Heart left ventricle (tissue), 16 donors: ENCODE results near the gene CTNNA1. TPM values are rescaled to one million over a fixed set of nuclear protein-coding genes. Genes with fewer than 3 reads are reported as not detected.
"Not testable (repeated sequence)": the region's sequence is repeated elsewhere in the genome, so short reads cannot be mapped to it uniquely, and the experiment has no call there.

ENCODE experiments used
- ATAC-seq, 4 donors: fragments of 200-7000 bp; cut with Tn5 transposase; one replicate each; pipeline ENCODE4 v1.9.1; 2020 to 2022; ENCODE audit warnings: moderate library complexity in 4 of 4, mild to moderate bottlenecking in 3 of 4, moderate number of reproducible peaks in 1 of 4
- DNase-seq, 5 donors: peaks; one replicate each; pipeline ENCODE4 v3.0.0-alpha.2; 2020
- H3K27ac ChIP-seq, 12 donors: fragments of 200-600 bp; sonication (generic) in 4 of 12; one replicate each; pipeline versions ENCODE4 v1.5.0 to v1.8.0; 2016 to 2022; ENCODE audit warnings: mild to moderate bottlenecking in 2 of 12
- H3K27me3 ChIP-seq, 9 donors: fragments of 200-600 bp; sonication (generic) in 2 of 9; one replicate each; pipeline versions ENCODE4 v1.5.1 to v1.8.0; 2016 to 2022; ENCODE audit warnings: mild to moderate bottlenecking in 3 of 9
- H3K36me3 ChIP-seq, 9 donors: fragments of 200-600 bp; sonication (generic) in 2 of 9; one replicate each; pipeline versions ENCODE4 v1.5.0 to v1.8.0; 2018 to 2022; ENCODE audit warnings: mild to moderate bottlenecking in 2 of 9
- H3K4me1 ChIP-seq, 12 donors: fragments of 200-600 bp; sonication (generic) in 4 of 12; one replicate each; pipeline versions ENCODE4 v1.5.0 to v1.8.0; 2016 to 2022; ENCODE audit warnings: mild to moderate bottlenecking in 3 of 12
- H3K4me3 ChIP-seq, 12 donors: fragments of 200-600 bp; sonication (generic) in 4 of 12; one replicate each; pipeline versions ENCODE4 v1.5.0 to v1.8.0; 2017 to 2022; ENCODE audit warnings: mild to moderate bottlenecking in 9 of 12, moderate library complexity in 4 of 12
- H3K9me3 ChIP-seq, 12 donors: fragments of 200-600 bp; sonication (generic) in 4 of 12; one replicate each; pipeline versions ENCODE4 v1.5.0 to v1.8.0; 2016 to 2022; ENCODE audit warnings: mild to moderate bottlenecking in 1 of 12
- CTCF ChIP-seq, 12 donors: fragments of 200-600 bp; sonication (generic) in 4 of 12; IDR thresholded peaks; one replicate each; pipeline versions ENCODE4 v1.5.0 to v1.8.0; 2018 to 2022; ENCODE audit warnings: antibody characterized with exemption in 12 of 12, mild to moderate bottlenecking in 5 of 12
- POLR2A ChIP-seq, 2 donors: fragments of 450-650 bp; IDR thresholded peaks; one replicate each; pipeline ENCODE4 v1.6.1; 2017; ENCODE audit warnings: antibody characterized with exemption in 2 of 2, mild to moderate bottlenecking in 2 of 2, moderate library complexity in 2 of 2
- WGBS, 4 donors: extraction: QIAGEN DNeasy Blood & Tissue Kit in 2 of 4; methylation state at CpG; one replicate each; pipeline versions ENCODE4 v1.1.5 to v1.1.7; 2013 to 2018; 5-methylcytosine and 5-hydroxymethylcytosine counted together
- intact Hi-C, 10 donors: fragments of 100-400 bp; cut with DNase I; formaldehyde crosslinking; loops; one replicate each; pipeline versions ENCODE4 v1.11.1 to v1.14.2; 2022
- polyA plus RNA-seq, 2 donors: library from polyadenylated mRNA; stranded (reverse); fragments of 200-250 nt; gene quantifications; one replicate each; pipeline ENCODE4 v1.2.3, GENCODE V29; 2013
- total RNA-seq, 9 donors: library from RNA; depleted of rRNA in 2 of 9; stranded (reverse); fragments of >200 nt in 2 of 9; fragmentation: NEBNext Ultra II Directional in 3 of 9; extraction: Animal tissue kit (Norgen Biotek cat#: 25700) in 3 of 9; gene quantifications; one replicate each; pipeline versions ENCODE4 v1.1.0 to v1.2.4, GENCODE V29; 2016 to 2023
- donor health status: ischemic (EF 13 %, LVEDD 7.1; RV severe dilation, severe dysfunction).
- donor health status: healthy with polysubstance abuse.
- donor health status: DM: no; HTN: yes; CAD: no.
- donor health status: DM: no; HTN: no; CAD: no.
- donor health status: ischemic (EF 25% LVEDD 6.9; RV normal size, moderate dysfunction).
- donor health status: ischemic (EF 25% LVEDD 5.7; RV mildly dilated, moderate dysfunction).
- donor health status: healthy.
- donor health status: DM: yes; HTN: yes; CAD: no.
- donor health status: ischemic (EF 35%, LVEDD 5.7; RV mildly dilated, moderate dysfunction).
- donor health status: nonischemic (EF 11% LVEDD 7.7; RV severe dilation, severe dysfunction).
- donor health status: DM: yes; HTN: yes; CAD: no.
- donor health status: PGD.
- donor health status: ischemic (EF 29% LVEDD 5.4; RV normal size, mild dysfunction).
- donor health status: nonischemic (EF 23%, LVEDD 6.1; RV moderate dilation, normal function).

CTNNA1 gene
- total and polyA plus RNA-seq, 11 donors: 140 to 460 (median 399) TPM

- Histone ChIP-seq H3K27me3 (no peaks in the 10 kb centered on the region), H3K4me3 (no peak overlapping the region), H3K27ac (no peak overlapping the region), H3K9me3 (peaks cover 0 to 10% (median 0%) of the 10 kb centered on the region in 12 donors), H3K36me3 (peaks cover 0 to 29% (median 13%) of the 10 kb centered on the region in 9 donors), H3K4me1 (peaks cover 0 to 74% (median 57%) of the 10 kb centered on the region in 12 donors)
- intact Hi-C loops: no loop called here
- ATAC-seq (no peak), DNase-seq (no peak)
- WGBS, 4 donors: 85 to 88% (median 87%) methylated on average over 3 of the region's 3 CpGs
- TF ChIP-seq CTCF (IDR thresholded peaks at IDR 0.05): no peak
- TF ChIP-seq POLR2A (IDR thresholded peaks at IDR 0.05): no peak
Observed at GRCh38 chr5:138763037-138763778, 10.0 kb downstream of the CTNNA1 start.

- no peak for ATAC-seq
- Histone ChIP-seq H3K27me3 (no peaks in the 10 kb centered on the region), H3K4me3 (no peak overlapping the region), H3K36me3 (peaks cover 0 to 8% (median 4%) of the 10 kb centered on the region in 9 donors), H3K27ac (no peak overlapping the region), H3K4me1 (peaks cover 0 to 82% (median 51%) of the 10 kb centered on the region in 12 donors), H3K9me3 (no peaks in the 10 kb centered on the region)
- no peak for TF ChIP-seq CTCF (IDR thresholded peaks at IDR 0.05)
- no peak for TF ChIP-seq POLR2A (IDR thresholded peaks at IDR 0.05)
- intact Hi-C loops: no loop called here
- 69 to 84% (median 77%) methylated on average over 6 of the region's 6 CpGs for WGBS, 4 donors
- no peak for DNase-seq
Observed at GRCh38 chr5:138770291-138770690, 17.1 kb downstream of the CTNNA1 start.

- H3K36me3 ChIP-seq: peaks cover 0 to 8% (median 4%) of the 10 kb centered on the region in 9 donors
- H3K4me3 ChIP-seq: no peak overlapping the region
- intact Hi-C loops: no loop called here
- H3K27ac ChIP-seq: no peak overlapping the region
- TF ChIP-seq CTCF (IDR thresholded peaks at IDR 0.05): no peak
- no peak for TF ChIP-seq POLR2A (IDR thresholded peaks at IDR 0.05)
- no peaks in the 10 kb centered on the region for H3K27me3 ChIP-seq
- peaks cover 0 to 79% (median 49%) of the 10 kb centered on the region in 12 donors for H3K4me1 ChIP-seq
- ATAC-seq (no peak), DNase-seq (no peak)
- no peaks in the 10 kb centered on the region for H3K9me3 ChIP-seq
- WGBS, 4 donors: 44 to 55% (median 47%) methylated on average over 1 of the region's 1 CpG
Observed at GRCh38 chr5:138770977-138771376, 17.8 kb downstream of the CTNNA1 start.

GRCh38 chr5:138772986-138773594, 19.9 kb downstream of the CTNNA1 start:
- Histone ChIP-seq H3K4me1 (peaks cover 0 to 60% (median 38%) of the 10 kb centered on the region in 12 donors), H3K36me3 (peaks cover 0 to 9% (median 5%) of the 10 kb centered on the region in 9 donors), H3K9me3 (no peaks in the 10 kb centered on the region), H3K4me3 (no peak overlapping the region), H3K27ac (peak overlapping the region in 1 of 12 donors; percentile 22), H3K27me3 (no peaks in the 10 kb centered on the region)
- WGBS, 4 donors: 40 to 52% (median 44%) methylated on average over 5 of the region's 5 CpGs
- intact Hi-C loops: no loop called here
- peak in 3 of 4 donors; percentile 27 to 44 (median 29) for ATAC-seq
- no peak for TF ChIP-seq CTCF (IDR thresholded peaks at IDR 0.05)
- TF ChIP-seq POLR2A (IDR thresholded peaks at IDR 0.05): no peak
- DNase-seq: no peak

GRCh38 chr5:138773624-138774023, 20.4 kb downstream of the CTNNA1 start:
- H3K27me3 ChIP-seq, H3K4me3 ChIP-seq, intact Hi-C loops, ATAC-seq, H3K9me3 ChIP-seq, DNase-seq: not testable (repeated sequence)
- Histone ChIP-seq H3K4me1 (peaks cover 0 to 56% (median 34%) of the 10 kb centered on the region in 12 donors), H3K36me3 (peaks cover 0 to 15% (median 8%) of the 10 kb centered on the region in 9 donors), H3K27ac (peak overlapping the region in 1 of 12 donors; percentile 22)
- 75 to 84% (median 81%) methylated on average over 6 of the region's 6 CpGs for WGBS, 4 donors
